Activated CD8-positive, alpha-beta memory T cell treated with anti-CD3 and anti-CD28 coated beads, Interleukin-2, amount 50 U/mL, for 48 hours (primary cell): Measurements from ENCODE around the gene TMEM260.
A peak's percentile ranks its signal among the peaks of the same experiment; 100 is the strongest.

Experiments
- DNase-seq: peaks from one replicate; pipeline ENCODE4 v3.0.0-alpha.2; 2020

TMEM260 gene

DNA sequence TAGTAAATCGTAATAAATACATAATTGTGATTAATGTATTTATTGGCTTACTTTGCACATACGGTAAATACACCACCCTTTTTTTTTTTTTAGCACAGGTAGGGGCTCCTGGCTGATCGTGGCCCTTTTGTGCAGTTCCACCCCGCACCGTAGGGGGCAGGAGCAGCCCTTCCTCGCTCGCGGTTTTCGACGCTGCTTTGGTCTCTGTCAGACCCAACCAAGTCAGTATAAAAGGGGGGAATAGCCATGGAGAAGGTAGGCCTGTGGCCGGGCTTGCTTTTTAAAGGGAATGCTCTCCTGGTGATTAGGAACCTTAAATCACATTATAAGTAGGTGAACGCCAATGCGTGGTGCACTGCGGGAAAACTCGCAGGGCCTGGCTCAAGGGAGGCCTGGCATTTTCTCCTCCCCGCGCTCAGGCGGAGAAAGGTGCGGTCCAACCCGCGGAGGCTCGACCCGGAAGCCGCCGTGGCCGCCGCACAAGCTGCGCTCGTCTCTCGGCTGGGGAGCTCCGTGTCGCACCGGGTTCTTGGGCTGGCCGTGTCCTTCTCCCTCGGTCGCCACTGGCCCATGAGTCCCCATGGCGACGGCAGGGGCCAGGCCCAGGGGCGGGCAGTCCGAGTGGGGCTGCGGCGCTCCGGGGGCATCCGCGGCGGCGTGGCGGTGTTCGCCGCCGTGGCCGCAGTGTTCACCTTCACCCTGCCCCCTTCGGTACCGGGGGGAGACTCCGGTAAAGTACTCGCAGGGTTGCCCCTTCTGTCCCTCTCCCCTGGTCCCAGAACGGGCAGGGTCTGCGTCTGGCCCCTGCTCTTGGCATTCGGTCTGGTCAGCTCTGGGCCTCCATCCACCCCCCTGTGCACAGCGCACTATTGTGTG, at the start of gene TMEM260:
Gene TMEM260, plus strand, starts transcription at position 454 of the 876 bp plus-strand sequence. Its CDS starts 117 bp downstream, at position 571.
- DNase-seq, result peak; percentile 94

GRCh38 chr14:56532546-56532945, 47.1 kb upstream of the TMEM260 start:
- no peak for DNase-seq

- no peak for DNase-seq
These were observed 44.9 kb upstream of the TMEM260 start for GRCh38 chr14:56534656-56535055.

DNA sequence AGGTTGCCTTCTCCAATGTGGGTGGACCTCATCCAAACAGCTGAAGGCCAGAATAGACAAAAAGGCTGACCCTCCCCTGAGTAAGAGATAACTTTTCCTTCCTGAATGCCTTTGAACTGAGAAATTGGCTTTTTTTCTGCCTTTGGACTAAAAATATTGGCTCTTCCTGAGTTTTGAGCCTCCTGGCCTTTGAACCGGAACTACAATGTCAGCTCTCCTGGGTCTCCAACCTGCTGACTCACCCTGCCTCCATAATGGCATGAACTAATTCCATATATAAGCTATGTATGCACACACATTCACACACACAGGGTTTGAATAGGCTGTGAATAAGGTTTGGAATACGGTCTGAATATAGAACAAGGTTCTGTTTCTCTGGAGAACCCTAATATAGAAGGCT, 39.7 kb upstream of the TMEM260 start:
- no peak for DNase-seq

DNA sequence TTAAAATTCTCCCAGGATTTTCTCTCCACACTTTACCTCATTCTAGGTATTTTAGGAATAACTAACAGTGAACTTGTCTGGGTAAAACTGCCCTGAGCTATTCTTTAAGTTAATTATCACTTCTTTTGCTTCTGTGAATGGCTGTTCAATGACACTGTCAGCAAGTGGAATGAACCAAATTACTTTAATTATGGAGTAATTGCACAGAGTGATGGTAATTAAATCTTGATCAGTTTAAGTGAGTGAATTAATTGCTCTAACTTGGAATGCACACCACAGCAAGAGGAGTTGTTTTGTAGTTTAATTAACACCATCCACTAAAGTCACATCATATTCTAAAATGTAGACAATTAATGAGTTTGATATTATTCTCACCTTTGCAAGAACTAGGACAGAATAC, 36.2 kb upstream of the TMEM260 start:
- DNase-seq, result no peak

GRCh38 chr14:56549721-56550120, 29.9 kb upstream of the TMEM260 start:
- DNase-seq, result no peak

- no peak for DNase-seq
These were observed 27.0 kb upstream of the TMEM260 start for GRCh38 chr14:56552615-56553014.

DNA sequence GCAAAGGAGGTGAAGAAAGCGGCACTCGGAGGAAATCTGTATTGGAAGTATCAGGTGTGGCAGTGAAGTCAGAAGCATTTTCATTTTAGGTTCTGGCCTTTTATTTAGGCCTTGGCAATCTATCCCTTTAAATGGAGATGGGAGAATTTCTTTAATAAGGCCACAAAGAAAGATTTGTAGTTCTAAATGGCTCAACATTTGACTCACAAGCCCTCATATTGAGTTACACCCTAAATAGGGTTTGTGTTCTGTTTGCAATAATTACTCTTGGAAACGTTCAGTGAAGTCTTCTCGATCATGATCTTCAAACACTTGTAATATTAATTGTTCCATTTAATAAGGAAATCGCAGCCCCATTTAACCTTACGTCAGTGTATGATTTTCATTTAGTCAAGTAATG, 25.3 kb upstream of the TMEM260 start:
- no peak for DNase-seq

DNA sequence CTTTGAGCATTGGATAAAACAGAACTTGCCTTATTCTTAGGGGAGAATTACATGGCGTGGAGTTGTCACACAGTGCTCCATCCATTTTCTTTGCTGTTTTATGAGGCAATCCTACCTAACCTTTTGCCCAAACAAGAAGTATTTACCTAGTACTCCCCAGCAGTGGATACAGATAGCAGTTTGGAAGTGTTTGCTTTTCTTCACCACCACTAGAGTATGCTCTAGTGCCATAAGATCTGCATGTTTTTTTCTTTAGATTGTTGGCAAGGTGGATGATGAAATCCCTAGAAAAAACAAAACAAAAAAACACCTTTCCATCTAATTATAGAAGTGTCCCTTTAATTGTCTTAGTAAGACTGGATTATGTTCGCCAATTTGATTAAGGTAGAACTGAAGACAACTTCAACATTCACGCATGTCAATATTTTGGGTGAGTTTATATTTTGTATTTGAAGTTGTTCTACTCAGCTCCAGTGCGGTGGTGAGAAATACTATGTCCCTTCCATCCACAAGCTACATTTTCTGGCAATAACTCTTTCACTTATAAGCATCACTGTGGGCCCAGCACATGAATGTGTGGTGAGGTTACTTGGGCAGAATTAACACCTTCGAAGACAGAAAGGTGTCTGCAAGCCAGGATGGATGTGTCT, 23.6 kb upstream of the TMEM260 start:
- no peak for DNase-seq

GRCh38 chr14:56559182-56559581, 20.4 kb upstream of the TMEM260 start:
- DNase-seq, result no peak

DNA sequence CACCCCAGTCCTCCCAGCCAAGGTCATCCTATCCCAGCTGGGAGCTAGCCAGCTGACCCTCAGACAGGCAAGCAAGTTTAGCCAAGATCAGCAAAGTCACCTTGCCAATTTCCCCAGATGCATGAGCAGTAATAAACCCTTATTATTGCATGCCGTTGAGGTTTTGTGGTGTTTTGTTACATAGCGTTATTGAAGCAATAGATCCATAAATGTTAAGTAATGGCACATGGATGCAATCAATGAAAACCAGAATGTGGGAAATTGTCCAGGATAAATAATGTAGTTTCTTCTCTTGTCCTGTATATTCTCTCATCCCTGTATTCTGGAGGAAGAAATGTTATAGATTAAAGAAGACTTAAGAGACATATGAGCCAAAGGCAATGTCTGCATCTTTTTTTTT, 18.0 kb upstream of the TMEM260 start:
- no peak for DNase-seq

DNA sequence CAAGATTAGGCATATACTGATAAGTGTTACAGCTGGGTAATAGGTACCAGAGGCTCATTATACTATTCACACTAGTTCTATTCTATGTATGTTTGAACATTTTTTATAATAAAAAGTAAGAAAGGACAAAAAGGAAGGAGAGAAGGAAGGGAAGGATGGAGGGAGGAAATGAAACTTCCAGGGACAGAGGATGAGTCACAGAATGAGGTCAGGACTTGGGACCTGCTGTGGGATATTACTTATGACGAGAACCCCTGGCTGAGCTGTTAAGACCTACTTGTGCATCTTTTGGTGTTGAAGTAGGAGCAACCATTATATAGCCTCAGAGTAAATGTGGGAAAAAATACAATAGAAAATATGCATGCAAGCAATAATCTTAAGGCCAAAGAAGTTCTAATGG, 16.7 kb upstream of the TMEM260 start:
- no peak for DNase-seq

- DNase-seq, result no peak
These were observed 10.4 kb upstream of the TMEM260 start for GRCh38 chr14:56569174-56569573.

GRCh38 chr14:56570295-56570694, 9.3 kb upstream of the TMEM260 start:
- DNase-seq, result no peak

DNA sequence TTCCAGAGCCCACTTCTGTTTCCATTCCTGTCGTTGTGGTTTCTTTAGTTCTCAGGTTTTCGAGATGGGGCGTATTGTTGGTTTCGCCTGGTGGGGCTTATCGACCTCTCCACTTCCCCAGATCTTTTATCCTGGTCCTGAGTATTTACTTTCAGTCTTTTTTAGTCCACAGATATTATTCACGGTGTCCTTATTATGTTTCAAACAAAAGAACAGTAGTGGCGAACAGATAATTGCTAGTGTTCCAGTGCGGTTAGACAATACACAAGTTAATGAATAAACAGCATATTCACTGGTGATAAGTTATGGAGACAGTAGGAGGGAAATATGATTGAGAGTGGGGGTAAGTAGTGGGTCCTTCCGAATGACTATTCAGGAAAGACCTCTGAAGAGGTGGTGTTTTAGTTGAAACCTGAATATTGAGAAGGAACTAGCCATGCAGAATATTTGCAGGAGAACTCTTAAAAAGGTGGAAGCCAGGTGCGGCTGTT, 668 bp downstream of the TMEM260 start:
- DNase-seq, result no peak

GRCh38 chr14:56581041-56581727, 1.6 kb downstream of the TMEM260 start:
- no peak for DNase-seq

- DNase-seq, result no peak
These were observed 6.0 kb downstream of the TMEM260 start for GRCh38 chr14:56585461-56586084.

- DNase-seq, result no peak
These were observed 8.1 kb downstream of the TMEM260 start for GRCh38 chr14:56587701-56588100.

GRCh38 chr14:56590535-56590960, 10.9 kb downstream of the TMEM260 start:
- DNase-seq, result no peak

- no peak for DNase-seq
These were observed 13.3 kb downstream of the TMEM260 start for GRCh38 chr14:56592746-56593544.

DNA sequence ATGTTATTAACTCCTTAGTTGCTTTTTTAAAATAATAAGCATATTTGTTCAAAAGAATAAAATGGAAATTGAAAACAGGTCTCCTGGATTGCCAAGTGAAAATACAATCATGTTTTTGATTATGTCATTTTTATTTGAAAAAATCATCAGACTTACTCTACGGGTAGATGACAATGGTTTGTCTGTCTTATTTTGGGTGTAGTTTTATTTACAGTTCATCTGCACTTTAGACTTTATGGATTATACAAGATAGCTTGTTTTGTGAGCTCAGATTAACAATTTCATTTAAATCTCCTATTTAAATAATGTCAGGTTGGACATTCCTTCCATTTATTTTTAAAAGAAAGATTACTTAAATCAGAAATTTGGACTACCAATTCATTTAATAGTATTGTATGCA, 14.8 kb downstream of the TMEM260 start:
- DNase-seq, result no peak

DNA sequence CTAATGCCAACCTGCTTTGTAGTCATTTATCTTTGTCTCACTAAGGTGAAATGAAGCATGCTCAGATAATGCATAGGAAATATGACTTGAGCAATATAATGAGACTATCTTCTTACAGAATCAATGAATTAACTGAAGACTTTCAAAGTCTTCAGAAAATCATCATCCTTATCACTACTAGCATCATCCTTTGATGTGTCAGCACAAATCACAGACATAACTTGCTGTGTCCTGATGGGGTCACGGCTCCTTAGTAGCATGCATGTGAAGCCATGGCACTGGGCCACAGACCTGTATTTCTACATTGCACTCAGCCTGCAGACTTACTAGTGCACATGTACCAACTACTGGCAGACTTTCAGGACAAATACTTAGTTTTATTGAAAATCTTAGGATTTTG, 18.9 kb downstream of the TMEM260 start:
- no peak for DNase-seq
